Neural progenitor cell (in vitro differentiated cells): Measurements from ENCODE around the gene GLTPD2. TPM values are rescaled to one million over a fixed set of nuclear protein-coding genes. Genes with fewer than 3 reads are reported as not detected.

Source experiments
- DNase-seq: peaks from one replicate; pipeline ENCODE4 v3.0.0-alpha.2; 2016; ENCODE audit warnings: low spot score
- H2AFZ ChIP-seq: fragments of 200-600 bp; sonication (generic); replicated peaks from 2 replicates; pipeline ENCODE4 v1.6.1; 2016; ENCODE audit warnings: antibody characterized with exemption
- H3F3A ChIP-seq: fragments of 200-600 bp; sonication (generic); 2 replicates; pipeline ENCODE4 v1.6.1; 2016; ENCODE audit warnings: antibody characterized with exemption, low read depth
- H3K27ac ChIP-seq: fragments of 200-600 bp; sonication (generic); 2 replicates; pipeline ENCODE4 v1.5.1; 2016; ENCODE audit warnings: mild to moderate bottlenecking
- H3K27me3 ChIP-seq: fragments of 200-600 bp; sonication (generic); 2 replicates; pipeline ENCODE4 v1.6.1; 2016; ENCODE audit warnings: mild to moderate bottlenecking, moderate library complexity
- H3K36me3 ChIP-seq: fragments of 200-600 bp; sonication (generic); 2 replicates; pipeline ENCODE4 v1.5.1; 2016
- H3K4me1 ChIP-seq: fragments of 200-600 bp; sonication (generic); 2 replicates; pipeline ENCODE4 v1.6.1; 2016; ENCODE audit warnings: mixed run types
- H3K4me2 ChIP-seq: fragments of 200-600 bp; sonication (generic); 2 replicates; pipeline ENCODE4 v1.6.1; 2016
- H3K4me3 ChIP-seq: fragments of 200-600 bp; sonication (generic); 2 replicates; pipeline ENCODE4 v1.5.1; 2016
- H3K79me2 ChIP-seq: fragments of 200-600 bp; sonication (generic); 2 replicates; pipeline ENCODE4 v1.6.1; 2016; ENCODE audit warnings: low read depth
- H3K9ac ChIP-seq: fragments of 200-600 bp; sonication (generic); 2 replicates; pipeline ENCODE4 v1.6.1; 2016
- H3K9me3 ChIP-seq: fragments of 200-600 bp; sonication (generic); 2 replicates; pipeline ENCODE4 v1.5.1; 2016; ENCODE audit warnings: low read depth
- H4K20me1 ChIP-seq: fragments of 200-600 bp; sonication (generic); 2 replicates; pipeline ENCODE4 v1.6.1; 2016; ENCODE audit warnings: low read depth
- H3K27ac Mint-ChIP-seq: 3 replicates; pipeline ENCODE4 v1.8.0; 2021; ENCODE audit warnings: mixed read lengths
- H3K27me3 Mint-ChIP-seq: 2 replicates; pipeline ENCODE4 v1.8.0; 2022; ENCODE audit warnings: low read depth, mild to moderate bottlenecking, inconsistent platforms, moderate library complexity, mixed read lengths; ENCODE audit not compliant: insufficient read depth
- H3K36me3 Mint-ChIP-seq: 3 replicates; pipeline ENCODE4 v1.8.0; 2021; ENCODE audit warnings: mixed read lengths
- H3K4me1 Mint-ChIP-seq: 3 replicates; pipeline ENCODE4 v1.8.0; 2021; ENCODE audit warnings: mixed read lengths
- H3K4me3 Mint-ChIP-seq: 3 replicates; pipeline ENCODE4 v1.8.0; 2021; ENCODE audit warnings: mild to moderate bottlenecking, moderate library complexity, mixed read lengths
- H3K9me3 Mint-ChIP-seq: 3 replicates; pipeline ENCODE4 v1.8.0; 2020; ENCODE audit warnings: mixed read lengths
- CTCF ChIP-seq: fragments of 200-600 bp; sonication (generic); IDR thresholded peaks from 2 replicates; pipeline ENCODE4 v1.5.1; 2017; ENCODE audit warnings: antibody characterized with exemption, mild to moderate bottlenecking
- EZH2 ChIP-seq: fragments of 200-600 bp; sonication (generic); IDR thresholded peaks from 2 replicates; pipeline ENCODE4 v1.6.1; 2017; ENCODE audit warnings: antibody characterized with exemption, mild to moderate bottlenecking, moderate library complexity
- EZH2phosphoT487 ChIP-seq: fragments of 200-600 bp; sonication (generic); IDR thresholded peaks from 2 replicates; pipeline ENCODE4 v1.6.1; 2017; ENCODE audit warnings: antibody characterized with exemption
- total RNA-seq: library from RNA; depleted of rRNA; stranded (reverse); fragments of >200 nt; gene quantifications from 2 replicates; pipeline ENCODE4 v1.2.3, GENCODE V29; 2015; ENCODE audit warnings: low replicate concordance

Gene GLTPD2
- total RNA-seq, 1 donor from 2014 or later = not detected

DNA sequence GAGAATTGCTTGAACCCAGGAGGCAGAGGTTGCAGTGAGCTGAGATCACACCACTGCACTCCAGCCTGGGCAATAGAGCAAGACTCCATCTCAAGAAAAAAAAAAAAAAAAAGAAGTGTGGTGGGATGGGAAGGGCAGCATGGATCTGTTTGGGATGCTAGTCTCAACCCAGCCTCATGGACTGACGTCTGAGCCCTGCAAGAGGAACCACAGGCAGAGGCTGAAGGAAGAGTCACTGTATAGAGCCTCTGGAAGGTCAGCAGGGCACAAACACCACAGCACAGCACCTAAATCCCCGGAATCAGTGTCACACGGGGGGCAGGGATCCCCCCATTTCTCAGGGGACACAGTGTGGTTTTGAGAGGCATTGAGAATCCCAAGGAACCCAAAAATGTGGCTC is 38.2 kb upstream of the GLTPD2 start:
- H3K27ac ChIP-seq = no peak overlapping the region
- no peak overlapping the region for H3K9ac ChIP-seq
- no peaks in the 10 kb centered on the region for H3K4me1 ChIP-seq
- H3K27me3 ChIP-seq = peaks cover 72% of the 10 kb centered on the region
- Mint-ChIP-seq H3K27me3 (peaks cover 27% of the 10 kb centered on the region), H3K36me3 (no peaks in the 10 kb centered on the region), H3K4me1 (no peaks in the 10 kb centered on the region), H3K4me3 (no peak overlapping the region), H3K27ac (no peak overlapping the region), H3K9me3 (peaks cover 5% of the 10 kb centered on the region)
- H2AFZ ChIP-seq = no peak overlapping the region
- no peaks in the 10 kb centered on the region for H4K20me1 ChIP-seq
- H3F3A ChIP-seq = peaks cover 8% of the 10 kb centered on the region
- no peak for DNase-seq
- no peaks in the 10 kb centered on the region for H3K9me3 ChIP-seq
- no peak for TF ChIP-seq EZH2
- no peak overlapping the region for H3K4me2 ChIP-seq
- no peaks in the 10 kb centered on the region for H3K36me3 ChIP-seq
- no peaks in the 10 kb centered on the region for H3K79me2 ChIP-seq
- H3K4me3 ChIP-seq = no peak overlapping the region

DNA sequence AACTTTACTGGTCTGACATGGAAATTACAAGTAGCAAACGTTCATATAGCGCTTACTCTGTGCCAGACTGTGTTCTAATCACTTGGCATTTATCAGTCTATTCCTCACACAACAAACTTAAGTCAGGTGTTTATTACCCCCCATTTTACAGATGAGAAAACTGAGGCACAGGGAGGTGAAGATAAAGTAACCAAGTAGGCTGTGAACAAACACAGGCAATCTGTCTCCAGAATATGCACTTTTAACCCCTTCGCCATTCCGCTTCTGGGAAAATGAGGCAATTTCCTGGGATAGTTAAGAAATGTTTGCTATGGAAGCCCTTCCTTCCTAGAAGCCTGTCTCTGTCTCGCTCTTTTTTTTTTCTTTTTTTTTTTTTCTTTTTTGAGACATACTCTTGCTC is 36.8 kb upstream of the GLTPD2 start:
- Histone ChIP-seq H3K4me1 (no peaks in the 10 kb centered on the region), H2AFZ (no peak overlapping the region), H3F3A (no peaks in the 10 kb centered on the region), H4K20me1 (no peaks in the 10 kb centered on the region), H3K36me3 (no peaks in the 10 kb centered on the region), H3K27ac (no peak overlapping the region), H3K9me3 (no peaks in the 10 kb centered on the region), H3K4me2 (no peak overlapping the region), H3K4me3 (no peak overlapping the region), H3K27me3 (peaks cover 61% of the 10 kb centered on the region), H3K9ac (no peak overlapping the region), H3K79me2 (no peaks in the 10 kb centered on the region)
- Mint-ChIP-seq H3K36me3 (no peaks in the 10 kb centered on the region), H3K4me1 (no peaks in the 10 kb centered on the region), H3K27me3 (peaks cover 17% of the 10 kb centered on the region), H3K27ac (no peak overlapping the region), H3K9me3 (peaks cover 3% of the 10 kb centered on the region), H3K4me3 (no peak overlapping the region)
- no peak for DNase-seq
- no peak for TF ChIP-seq CTCF
- TF ChIP-seq EZH2 = no peak
- no peak for TF ChIP-seq EZH2phosphoT487

- H2AFZ ChIP-seq = no peak overlapping the region
- no peak for DNase-seq
- H3F3A ChIP-seq = no peaks in the 10 kb centered on the region
- no peaks in the 10 kb centered on the region for H4K20me1 ChIP-seq
- no peak overlapping the region for H3K4me2 ChIP-seq
- no peak overlapping the region for H3K4me3 Mint-ChIP-seq
- H3K9ac ChIP-seq = no peak overlapping the region
- no peaks in the 10 kb centered on the region for H3K4me1 Mint-ChIP-seq
- H3K27ac ChIP-seq = no peak overlapping the region
- TF ChIP-seq EZH2 (no peak), CTCF (no peak), EZH2phosphoT487 (no peak)
- no peak overlapping the region for H3K27ac Mint-ChIP-seq
- peaks cover 2% of the 10 kb centered on the region for H3K9me3 Mint-ChIP-seq
- no peaks in the 10 kb centered on the region for H3K79me2 ChIP-seq
- no peaks in the 10 kb centered on the region for H3K36me3 ChIP-seq
- H3K4me1 ChIP-seq = no peaks in the 10 kb centered on the region
- no peaks in the 10 kb centered on the region for H3K9me3 ChIP-seq
- peaks cover 16% of the 10 kb centered on the region for H3K27me3 Mint-ChIP-seq
- no peaks in the 10 kb centered on the region for H3K36me3 Mint-ChIP-seq
- H3K4me3 ChIP-seq = no peak overlapping the region
- H3K27me3 ChIP-seq = peaks cover 52% of the 10 kb centered on the region
Observed at GRCh38 chr17:4753392-4753791, 35.4 kb upstream of the GLTPD2 start.

GRCh38 chr17:4759776-4760236 is 29.0 kb upstream of the GLTPD2 start:
- no peak overlapping the region for H3K4me2 ChIP-seq

More at GRCh38 chr17:4759776-4760236, 29.0 kb upstream of the GLTPD2 start:
- H3K36me3 Mint-ChIP-seq = no peaks in the 10 kb centered on the region
- no peak overlapping the region for H3K4me3 Mint-ChIP-seq
- no peaks in the 10 kb centered on the region for H3K36me3 ChIP-seq
- no peaks in the 10 kb centered on the region for H3K4me1 ChIP-seq
- H3K9me3 Mint-ChIP-seq = no peaks in the 10 kb centered on the region
- H3K27me3 Mint-ChIP-seq = peaks cover 7% of the 10 kb centered on the region
- H3K27ac ChIP-seq = no peak overlapping the region
- H3F3A ChIP-seq = peaks cover 4% of the 10 kb centered on the region
- DNase-seq = no peak
- no peaks in the 10 kb centered on the region for H4K20me1 ChIP-seq
- no peaks in the 10 kb centered on the region for H3K4me1 Mint-ChIP-seq
- H3K4me3 ChIP-seq = no peak overlapping the region
- no peak overlapping the region for H2AFZ ChIP-seq
- H3K27me3 ChIP-seq = peaks cover 9% of the 10 kb centered on the region
- H3K9ac ChIP-seq = no peak overlapping the region
- H3K27ac Mint-ChIP-seq = no peak overlapping the region
- no peaks in the 10 kb centered on the region for H3K9me3 ChIP-seq
- TF ChIP-seq CTCF (no peak), EZH2 (no peak), EZH2phosphoT487 (no peak)
- H3K79me2 ChIP-seq = no peaks in the 10 kb centered on the region
